ENCODE data around the gene ELF2.
"Not testable (repeated sequence)": the region's sequence is repeated elsewhere in the genome, so short reads cannot be mapped to it uniquely, and the experiment has no call there.

Gene ELF2

GRCh38 chr4:139059026-139059425 lies 118.0 kb downstream of the ELF2 start:
- DNase-seq, result not testable (repeated sequence)

DNA sequence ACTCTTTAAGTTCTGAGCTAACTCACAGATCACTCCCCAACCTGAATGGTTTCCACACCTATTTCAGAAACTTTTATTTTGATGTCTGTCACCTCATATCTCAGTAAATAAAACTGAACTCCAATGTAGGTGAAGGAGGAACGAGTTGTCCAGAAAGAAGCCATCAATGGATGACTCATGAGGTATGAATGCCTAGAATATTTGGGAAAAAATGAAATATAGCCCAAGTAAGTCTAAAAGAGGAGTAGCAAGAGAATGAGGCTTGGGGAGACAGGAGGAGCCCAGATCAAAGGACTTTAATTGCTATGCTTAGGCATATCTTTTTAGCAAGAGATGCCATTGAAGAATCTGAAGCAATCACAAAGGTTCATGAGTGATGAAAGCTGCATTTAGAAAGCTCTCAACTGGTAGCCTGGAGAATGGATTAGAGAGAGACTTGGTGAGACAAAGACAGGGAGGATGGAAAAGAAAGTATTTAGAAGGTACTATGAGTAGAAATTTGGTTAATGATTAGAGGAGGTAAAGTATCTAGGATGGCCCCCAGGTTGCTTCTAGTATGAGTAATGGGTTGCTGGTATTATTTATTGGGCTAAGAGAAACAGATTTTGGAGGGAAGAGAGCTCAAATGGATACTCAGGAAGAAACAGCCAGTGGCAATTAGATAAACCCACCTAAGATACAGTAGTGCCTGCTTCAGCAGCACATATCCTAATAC lies 122.1 kb downstream of the ELF2 start:
- no peak for DNase-seq

GRCh38 chr4:139053909-139054308 lies 123.1 kb downstream of the ELF2 start:
- DNase-seq, result no peak

- no peak for DNase-seq
Measured at GRCh38 chr4:139050446-139050845, 126.6 kb downstream of the ELF2 start.

GRCh38 chr4:139048026-139048425 lies 129.0 kb downstream of the ELF2 start:
- DNase-seq, result no peak

DNA sequence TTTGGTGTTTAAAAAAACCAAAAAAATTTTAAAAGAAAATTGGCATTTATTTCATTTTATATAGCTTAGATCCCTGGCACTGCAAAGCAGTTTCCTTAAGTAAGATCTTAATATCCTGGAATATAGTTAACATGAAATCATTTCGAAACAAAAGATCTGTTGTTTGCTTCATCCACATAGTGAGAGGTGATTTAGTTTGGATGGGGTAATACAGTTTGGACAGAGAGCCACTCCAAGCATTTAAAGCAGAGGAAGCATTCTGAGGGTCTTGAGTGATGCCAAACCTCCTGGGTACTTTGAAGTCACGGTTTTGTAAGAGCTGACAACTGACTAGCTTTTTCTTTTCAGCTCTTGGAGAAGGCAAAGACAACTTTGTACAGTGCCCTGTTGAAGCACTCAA lies 132.7 kb downstream of the ELF2 start:
- DNase-seq, result no peak

DNA sequence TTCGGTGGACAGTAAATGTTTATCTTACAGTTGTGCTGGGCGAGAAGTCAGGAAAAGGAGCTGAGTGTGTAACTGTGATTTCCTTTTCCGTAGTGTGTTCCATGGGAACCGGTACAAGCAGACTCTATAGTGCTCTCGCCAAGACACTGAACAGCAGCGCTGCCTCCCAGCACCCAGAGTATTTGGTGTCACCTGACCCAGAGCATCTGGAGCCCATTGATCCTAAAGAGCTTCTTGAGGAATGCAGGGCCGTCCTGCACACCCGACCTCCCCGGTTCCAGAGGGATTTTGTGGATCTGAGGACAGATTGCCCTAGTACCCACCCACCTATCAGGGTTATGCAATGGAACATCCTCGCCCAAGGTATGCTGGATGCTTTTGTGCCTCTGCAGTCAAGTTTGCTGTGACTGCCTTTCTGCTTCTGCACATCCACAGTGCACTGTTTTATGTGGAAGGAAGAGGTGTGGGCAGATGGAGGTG lies 134.0 kb downstream of the ELF2 start:
- DNase-seq, result no peak

DNA sequence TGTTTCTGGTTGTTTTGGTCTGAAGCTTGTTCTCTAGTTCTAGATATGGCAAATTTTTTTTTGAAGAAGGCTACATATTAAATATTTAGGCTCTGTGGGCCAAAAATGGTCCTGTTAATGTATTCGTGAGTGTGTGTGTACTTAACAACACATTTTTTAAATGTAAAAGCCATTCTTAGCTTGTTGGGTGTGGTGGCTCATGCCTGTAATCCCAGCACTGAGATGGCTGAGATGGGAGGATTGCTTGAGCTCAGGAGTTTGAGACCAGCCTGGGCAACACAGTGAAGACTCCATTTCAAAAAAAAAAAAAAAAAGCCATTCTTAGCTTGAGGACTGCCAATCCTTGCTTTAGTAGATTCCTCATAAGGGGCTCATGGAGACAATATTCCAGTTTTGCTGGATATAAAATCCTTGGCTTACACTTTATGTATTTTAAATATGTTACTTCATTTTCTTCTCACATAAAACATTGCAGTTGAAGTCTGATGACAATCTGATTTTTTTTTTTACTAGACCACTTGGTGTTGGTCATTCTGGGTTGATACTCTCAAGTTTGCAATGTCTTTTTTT lies 138.1 kb downstream of the ELF2 start:
- DNase-seq, result no peak

DNA sequence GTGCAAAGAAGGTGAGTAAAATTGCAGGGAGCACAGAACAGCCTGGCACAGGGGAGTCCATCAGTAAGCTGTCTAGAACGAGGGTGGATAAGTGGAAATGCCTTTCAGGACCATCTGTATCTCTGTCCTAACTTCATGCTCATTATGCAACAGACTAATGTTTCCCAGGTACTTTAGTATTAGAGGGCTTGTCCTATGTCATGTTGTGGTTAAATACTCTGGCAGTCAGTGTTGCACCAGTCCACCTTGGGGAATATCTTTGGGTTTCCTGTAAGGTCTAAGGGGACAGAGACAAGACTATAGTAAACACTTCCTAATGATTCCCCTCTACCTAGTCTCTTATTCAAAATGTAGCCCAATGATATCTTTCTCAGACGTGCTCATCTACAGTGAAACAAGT lies 140.1 kb downstream of the ELF2 start:
- no peak for DNase-seq

- no peak for DNase-seq
Measured at GRCh38 chr4:139035650-139036049, 141.4 kb downstream of the ELF2 start.

GRCh38 chr4:139030614-139031235 lies 146.3 kb downstream of the ELF2 start:
- peak; percentile 71 for DNase-seq

DNA sequence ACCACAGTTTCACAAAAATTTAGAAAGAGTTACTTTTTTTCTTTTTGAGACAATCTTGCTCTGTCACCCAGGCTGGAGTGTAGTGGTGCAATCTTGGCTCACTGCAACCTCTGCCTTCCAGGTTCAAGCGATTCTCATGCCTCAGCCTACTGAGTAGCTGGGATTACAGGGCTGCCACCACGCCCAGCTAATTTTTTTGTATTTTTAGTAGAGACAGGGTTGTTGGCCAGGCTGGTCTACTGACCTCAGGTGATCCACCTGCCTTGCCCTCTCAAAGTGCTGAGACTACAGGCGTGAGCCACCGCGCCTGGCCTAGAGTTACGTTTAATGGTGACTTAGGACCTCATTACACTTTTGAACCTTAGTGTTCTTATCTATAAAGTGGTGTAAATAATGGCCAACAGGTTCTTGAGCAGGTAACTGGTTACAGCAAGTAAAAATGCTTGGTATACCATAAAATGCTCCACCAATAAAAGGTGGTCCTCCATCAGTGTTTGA lies 147.1 kb downstream of the ELF2 start:
- DNase-seq, result not testable (repeated sequence)

DNA sequence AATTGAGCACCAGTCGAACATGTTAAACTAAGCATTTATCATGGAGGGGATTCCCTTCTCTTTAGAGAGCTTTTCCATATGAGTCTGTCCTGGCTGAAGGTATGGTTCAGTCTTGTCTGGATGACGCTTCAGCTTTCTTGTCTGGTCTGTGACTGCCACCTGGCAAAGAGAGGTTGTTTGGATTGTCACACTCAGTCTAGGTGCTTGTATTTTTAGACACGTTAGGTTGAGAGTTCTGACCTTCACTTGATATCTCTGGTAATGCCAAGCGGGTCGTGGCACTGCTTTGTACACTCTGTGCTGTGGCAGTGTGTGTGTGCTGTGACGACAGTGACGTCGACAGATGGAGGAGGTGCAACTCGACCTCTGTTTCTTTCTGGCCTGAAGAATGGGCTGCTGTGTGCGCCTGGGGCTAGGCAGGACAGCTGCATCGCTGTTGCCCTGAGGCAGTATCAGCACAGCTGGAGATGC lies 148.8 kb downstream of the ELF2 start:
- no peak for DNase-seq

DNA sequence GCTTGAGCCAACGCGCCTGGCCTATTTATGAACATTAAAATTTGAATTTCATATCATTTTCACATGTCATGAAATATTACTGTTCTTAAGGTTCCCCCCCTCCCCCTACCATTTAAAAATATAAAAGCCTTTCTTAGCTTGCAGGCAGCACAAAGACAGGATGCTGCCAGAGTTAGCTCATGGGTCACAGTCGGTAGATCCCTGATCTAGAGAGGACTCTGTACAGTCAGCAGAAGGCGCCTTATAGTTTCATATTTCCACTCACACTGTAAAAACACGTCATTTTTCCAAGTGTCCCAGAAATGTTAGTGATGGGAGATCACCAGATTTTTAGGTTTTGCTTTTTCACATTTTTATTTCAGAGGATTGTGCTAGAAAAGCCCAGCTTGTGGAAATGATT lies 149.2 kb downstream of the ELF2 start:
- no peak for DNase-seq

DNA sequence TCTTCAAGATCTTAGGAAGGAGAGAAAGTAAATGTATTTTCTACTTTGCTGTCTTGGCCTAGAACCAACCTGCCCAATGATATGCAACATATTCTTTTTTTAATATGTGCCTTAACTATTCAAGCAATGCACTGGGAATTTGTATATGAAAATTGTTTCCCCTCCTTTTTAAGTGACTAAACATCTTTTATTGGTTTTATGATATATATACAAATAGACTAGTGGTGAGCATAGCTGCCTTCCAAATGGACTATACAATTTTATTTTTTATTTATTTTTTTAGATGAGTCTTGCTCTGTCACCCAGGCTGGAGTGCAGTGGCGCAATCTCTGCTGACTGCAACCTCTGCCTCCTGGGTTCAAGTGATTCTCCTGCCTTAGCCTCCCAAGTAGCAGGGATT lies 151.2 kb downstream of the ELF2 start:
- no peak for DNase-seq

GRCh38 chr4:139024686-139025085 lies 152.3 kb downstream of the ELF2 start:
- DNase-seq, result no peak

DNA sequence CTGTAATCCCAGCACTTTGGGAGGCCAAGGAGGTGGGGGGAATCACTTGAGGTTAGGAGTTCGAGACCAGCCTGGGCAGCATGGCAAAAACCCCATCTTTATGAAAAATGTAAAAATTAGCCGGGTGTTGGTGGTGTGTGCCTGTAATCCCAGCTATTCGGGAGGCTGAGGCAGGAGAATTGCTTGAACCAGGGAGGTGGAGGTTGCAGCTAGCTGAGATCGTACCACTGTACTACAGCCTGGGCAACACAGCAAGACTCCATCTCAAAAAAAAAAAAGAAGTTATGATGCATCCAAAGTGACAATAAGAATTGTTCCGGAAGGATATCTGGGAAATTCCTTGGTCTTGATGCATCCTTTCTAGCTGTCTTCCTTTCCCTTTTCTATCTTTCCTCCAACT lies 154.2 kb downstream of the ELF2 start:
- no peak for DNase-seq

DNA sequence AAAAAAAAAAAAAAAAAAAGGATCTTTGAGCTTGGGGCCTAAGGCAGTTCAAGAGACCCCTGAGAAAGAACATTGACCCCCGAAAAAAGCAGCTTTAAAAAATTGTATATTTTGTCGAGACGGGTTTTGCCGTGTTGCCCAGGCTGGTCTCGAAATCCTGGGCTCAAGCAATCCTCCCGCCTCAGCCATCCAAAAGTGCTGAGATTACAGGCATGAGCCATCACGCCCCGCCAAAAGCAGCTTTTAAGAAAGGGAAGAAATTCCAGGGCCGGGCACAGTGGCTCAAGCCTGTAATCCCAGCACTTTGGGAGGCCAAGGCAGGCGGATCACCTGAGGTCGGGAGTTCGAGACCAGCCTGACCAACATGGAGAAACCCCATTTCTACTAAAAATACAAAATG lies 155.9 kb downstream of the ELF2 start:
- DNase-seq, result not testable (repeated sequence)

- DNase-seq, result no peak
Measured at GRCh38 chr4:139020384-139020783, 156.6 kb downstream of the ELF2 start.

DNA sequence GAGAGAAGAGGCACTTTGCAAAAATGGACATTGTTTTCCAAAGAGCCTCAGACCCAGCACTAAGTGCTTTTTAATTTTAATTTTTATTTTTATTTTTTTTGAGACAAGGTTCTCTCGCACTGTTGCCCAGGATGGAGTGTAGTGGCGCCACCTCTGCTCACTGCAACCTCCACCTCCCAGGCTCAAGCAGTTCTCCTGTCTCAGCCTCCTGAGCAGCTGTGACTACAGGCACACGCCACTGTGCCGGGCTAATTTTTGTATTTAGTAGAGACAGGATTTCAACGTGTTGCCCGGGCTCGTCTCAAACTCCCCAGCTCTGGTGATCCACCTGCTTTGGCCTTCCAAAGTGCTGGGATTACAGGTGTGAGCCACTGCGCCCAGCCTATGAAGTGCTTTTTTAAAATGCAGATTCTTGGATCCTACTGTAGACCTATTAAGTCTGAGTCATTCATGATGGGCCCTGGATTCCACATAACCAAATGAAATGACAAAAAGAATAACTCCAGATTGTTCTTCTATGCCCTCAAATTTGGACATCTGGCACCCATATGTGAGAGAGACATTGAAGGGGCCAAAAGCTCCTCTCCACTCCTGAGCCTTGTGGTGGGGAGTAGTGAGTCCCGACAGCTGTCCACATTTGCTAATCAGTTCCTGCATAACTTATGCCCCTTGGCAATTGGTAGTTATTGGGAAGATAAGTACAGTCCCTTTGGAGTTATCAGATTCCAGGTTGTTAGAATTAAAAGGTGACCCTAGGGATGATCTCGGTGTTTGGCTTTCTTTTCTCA lies 157.9 kb downstream of the ELF2 start:
- DNase-seq, result no peak

GRCh38 chr4:139018501-139018900 lies 158.5 kb downstream of the ELF2 start:
- no peak for DNase-seq

DNA sequence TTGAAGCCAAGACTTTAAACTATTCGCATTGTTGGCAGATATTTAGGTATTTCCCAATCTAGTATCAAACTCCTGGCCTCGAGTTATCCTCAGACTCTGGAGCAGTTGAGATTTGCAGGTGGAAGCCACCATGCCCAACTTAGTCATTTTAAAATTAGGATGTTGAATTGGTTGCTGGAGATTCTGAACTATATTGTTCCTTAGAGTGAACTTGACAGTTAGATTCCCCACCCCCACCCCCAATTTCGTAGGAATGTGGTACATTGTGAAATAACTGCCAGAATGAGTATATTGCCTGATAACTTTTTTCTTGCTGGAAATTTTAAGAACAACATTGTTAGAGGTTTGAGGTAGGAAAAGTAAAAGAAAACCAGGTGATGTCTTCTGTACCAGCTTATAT lies 159.2 kb downstream of the ELF2 start:
- no peak for DNase-seq

DNA sequence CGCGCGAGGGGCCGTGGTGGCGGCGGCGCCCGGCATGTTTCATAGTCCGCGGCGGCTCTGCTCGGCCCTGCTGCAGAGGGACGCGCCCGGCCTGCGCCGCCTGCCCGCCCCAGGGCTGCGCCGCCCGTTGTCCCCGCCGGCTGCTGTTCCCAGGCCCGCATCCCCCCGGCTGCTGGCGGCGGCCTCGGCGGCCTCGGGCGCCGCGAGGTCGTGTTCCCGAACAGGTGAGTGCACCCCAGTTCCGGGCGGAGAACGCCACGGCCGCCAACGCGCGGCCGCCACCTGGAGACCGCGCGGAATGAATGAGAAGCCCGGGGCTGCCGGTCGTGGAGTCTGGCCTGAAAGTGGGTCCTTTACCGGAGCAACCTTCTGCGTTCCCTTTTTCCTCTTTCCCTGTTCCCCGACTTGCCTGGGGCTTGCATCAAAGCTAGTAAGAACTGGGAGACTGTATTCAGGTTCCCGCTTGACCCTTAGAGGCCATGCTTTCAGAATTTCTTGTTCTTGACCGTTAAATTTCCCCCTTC lies 161.0 kb downstream of the ELF2 start:
- peak; percentile 42 for DNase-seq

All from activated CD4-positive, alpha-beta T cell treated with anti-CD3 and anti-CD28 coated beads, Interleukin-2, amount 50 U/mL, for 16 hours (primary cell).